VCaP (cell line): ENCODE data around the gene STXBP4.

Source experiments
- H3K27ac ChIP-seq: fragments of 450-650 bp; 2 replicates; pipeline ENCODE4 v1.5.1; 2017
- CTCF ChIP-seq: fragments of 450-650 bp; conservative IDR thresholded peaks from 2 replicates; pipeline ENCODE4 v1.5.1; 2017; ENCODE audit warnings: mild to moderate bottlenecking, moderate library complexity

The STXBP4 gene

GRCh38 chr17:55167024-55167725, 198.6 kb downstream of the STXBP4 start:
- H3K27ac ChIP-seq, result no peak overlapping the region
- no peak for TF ChIP-seq CTCF

GRCh38 chr17:55168958-55169687, 200.6 kb downstream of the STXBP4 start:
- H3K27ac ChIP-seq, result no peak overlapping the region

GRCh38 chr17:55171634-55172328, 203.2 kb downstream of the STXBP4 start:
- no peak overlapping the region for H3K27ac ChIP-seq
- TF ChIP-seq CTCF, result no peak

More at GRCh38 chr17:55168958-55169687, 200.6 kb downstream of the STXBP4 start:
- no peak for TF ChIP-seq CTCF

- no peak for TF ChIP-seq CTCF
- no peak overlapping the region for H3K27ac ChIP-seq
Measured at GRCh38 chr17:55172612-55173011, 204.0 kb downstream of the STXBP4 start.

GRCh38 chr17:55174133-55174532, 205.6 kb downstream of the STXBP4 start:
- no peak for TF ChIP-seq CTCF
- no peak overlapping the region for H3K27ac ChIP-seq

GRCh38 chr17:55175788-55176427, 207.3 kb downstream of the STXBP4 start:
- no peak overlapping the region for H3K27ac ChIP-seq

More at GRCh38 chr17:55175788-55176427, 207.3 kb downstream of the STXBP4 start:
- no peak for TF ChIP-seq CTCF
